GM19035 (cell line): ENCODE results near the gene E2F4.

Experiments used
- ATAC-seq: cut with Tn5 transposase; IDR thresholded peaks from one replicate; pipeline ENCODE4 v1.9.1; 2021; ENCODE audit not compliant: unreplicated experiment

Gene E2F4

GRCh38 chr16:67173808-67174705 lies 17.9 kb upstream of the E2F4 start:
- ATAC-seq = peak; percentile 33

GRCh38 chr16:67174706-67175231 lies 17.2 kb upstream of the E2F4 start:
- no peak for ATAC-seq

GRCh38 chr16:67176662-67177061 lies 15.3 kb upstream of the E2F4 start:
- ATAC-seq = no peak

GRCh38 chr16:67177743-67178699 lies 13.9 kb upstream of the E2F4 start:
- no peak for ATAC-seq

- ATAC-seq = no peak
Measured at GRCh38 chr16:67179421-67180080, 12.4 kb upstream of the E2F4 start.

GRCh38 chr16:67180166-67180565 lies 11.8 kb upstream of the E2F4 start:
- ATAC-seq = no peak

- ATAC-seq = no peak
Measured at GRCh38 chr16:67181346-67181745, 10.6 kb upstream of the E2F4 start.

- no peak for ATAC-seq
Measured at GRCh38 chr16:67182288-67182687, 9.7 kb upstream of the E2F4 start.

- no peak for ATAC-seq
Measured at GRCh38 chr16:67183284-67183626, 8.7 kb upstream of the E2F4 start.

- ATAC-seq = peak; percentile 91
Measured at GRCh38 chr16:67183627-67184452, 8.1 kb upstream of the E2F4 start, which contains the start of gene MATCAP1. TSS of gene MATCAP1 (minus strand) at chr16:67183963. CDS start at chr16:67180610, 3,353 bp downstream.

GRCh38 chr16:67184453-67184994 lies 7.4 kb upstream of the E2F4 start:
- ATAC-seq = peak; percentile 9

- ATAC-seq = peak; percentile 23
Measured at GRCh38 chr16:67184995-67185650, 6.8 kb upstream of the E2F4 start.

- ATAC-seq = no peak
Measured at GRCh38 chr16:67185651-67186134, 6.3 kb upstream of the E2F4 start.

GRCh38 chr16:67186550-67186950 lies 5.4 kb upstream of the E2F4 start:
- ATAC-seq = no peak

GRCh38 chr16:67187175-67187890 lies 4.6 kb upstream of the E2F4 start:
- ATAC-seq = no peak

- ATAC-seq = no peak
Measured at GRCh38 chr16:67188323-67188722, 3.6 kb upstream of the E2F4 start.

- ATAC-seq = no peak
Measured at GRCh38 chr16:67188798-67189197, 3.2 kb upstream of the E2F4 start.

- ATAC-seq = no peak
Measured at GRCh38 chr16:67190041-67190440, 1.9 kb upstream of the E2F4 start, which contains the start of gene EXOC3L1. TSS of gene EXOC3L1 (minus strand) at chr16:67190136. CDS start at chr16:67189676, 460 bp downstream.
